Mesenchymal stem cell (in vitro differentiated cells and primary cell): ENCODE results near the gene ZFP2. TPM values are rescaled to one million over a fixed set of nuclear protein-coding genes. Genes with fewer than 3 reads are reported as not detected.

ENCODE experiments used
- DNase-seq: peaks from one replicate; pipeline ENCODE4 v3.0.0-alpha.2; 2013
- H2AFZ ChIP-seq: one replicate; pipeline ENCODE4 v1.6.1; 2013; ENCODE audit warnings: low read depth, mild to moderate bottlenecking, control low read depth, inconsistent platforms, low read length, moderate library complexity
- H2AK5ac ChIP-seq: 2 replicates; pipeline ENCODE4 v1.6.1; 2013; ENCODE audit warnings: low read length, moderate library complexity, mild to moderate bottlenecking, inconsistent platforms; ENCODE audit not compliant: severe bottlenecking
- H2BK120ac ChIP-seq: one replicate; pipeline ENCODE4 v1.6.1; 2013; ENCODE audit warnings: low read depth, mild to moderate bottlenecking, inconsistent platforms, low read length, moderate library complexity
- H2BK12ac ChIP-seq, 2 experiments: one replicate each; pipeline ENCODE4 v1.6.1; 2013; ENCODE audit warnings: inconsistent platforms in 2 of 2, low read length in 2 of 2, mild to moderate bottlenecking in 2 of 2, moderate library complexity in 2 of 2, control low read depth in 1 of 2
- H2BK15ac ChIP-seq: one replicate; pipeline ENCODE4 v1.6.1; 2013; ENCODE audit warnings: mild to moderate bottlenecking, low read depth, inconsistent platforms; ENCODE audit not compliant: poor library complexity, severe bottlenecking
- H2BK5ac ChIP-seq: 2 replicates; pipeline ENCODE4 v1.6.1; 2013; ENCODE audit warnings: low read depth, mild to moderate bottlenecking, low read length, control low read depth, inconsistent platforms; ENCODE audit not compliant: poor library complexity, severe bottlenecking
- H3K14ac ChIP-seq, 2 experiments: one replicate each; pipeline ENCODE4 v1.6.1; 2013; ENCODE audit warnings: inconsistent platforms in 2 of 2, low read length in 2 of 2, control low read depth in 1 of 2, mild to moderate bottlenecking in 1 of 2, moderate library complexity in 1 of 2
- H3K18ac ChIP-seq, 2 experiments: one replicate each; pipeline ENCODE4 v1.6.1; 2013; ENCODE audit warnings: inconsistent platforms in 2 of 2, low read length in 2 of 2, control low read depth in 1 of 2, low read depth in 1 of 2, mild to moderate bottlenecking in 1 of 2
- H3K23ac ChIP-seq, 2 experiments: one replicate each; pipeline ENCODE4 v1.6.1; 2013; ENCODE audit warnings: inconsistent platforms in 2 of 2, low read length in 2 of 2, mild to moderate bottlenecking in 2 of 2, moderate library complexity in 2 of 2, control low read depth in 1 of 2
- H3K27ac ChIP-seq: 2 replicates; pipeline ENCODE4 v1.5.1; 2013; ENCODE audit warnings: mild to moderate bottlenecking, moderate library complexity, low read length, control low read depth, inconsistent platforms; ENCODE audit not compliant: poor library complexity, severe bottlenecking
- H3K27me3 ChIP-seq, 2 experiments: 2 replicates each; pipeline versions ENCODE4 v1.6.1 to v1.7.0; 2013; ENCODE audit warnings: low read length in 2 of 2, mild to moderate bottlenecking in 2 of 2, moderate library complexity in 2 of 2, control low read depth in 1 of 2, inconsistent platforms in 1 of 2; ENCODE audit not compliant: control insufficient read depth in 1 of 2, insufficient read depth in 1 of 2
- H3K36me3 ChIP-seq, 2 experiments: 2 replicates each; pipeline versions ENCODE4 v1.6.1 to v1.7.0; 2013; ENCODE audit warnings: low read length in 2 of 2, control low read depth in 1 of 2, inconsistent platforms in 1 of 2, low read depth in 1 of 2, mild to moderate bottlenecking in 1 of 2; ENCODE audit not compliant: insufficient read depth in 2 of 2, control insufficient read depth in 1 of 2
- H3K4ac ChIP-seq, 2 experiments: one replicate each; pipeline ENCODE4 v1.6.1; 2013; ENCODE audit warnings: inconsistent platforms in 2 of 2, low read length in 2 of 2, mild to moderate bottlenecking in 2 of 2, moderate library complexity in 2 of 2, control low read depth in 1 of 2, low read depth in 1 of 2
- H3K4me1 ChIP-seq: 2 replicates; pipeline ENCODE4 v1.6.1; 2013; ENCODE audit warnings: low read depth, low read length, control low read depth; ENCODE audit not compliant: control insufficient read depth, insufficient read depth
- H3K4me2 ChIP-seq: 2 replicates; pipeline ENCODE4 v1.6.1; 2013; ENCODE audit warnings: low read length, mild to moderate bottlenecking, inconsistent platforms; ENCODE audit not compliant: poor library complexity, severe bottlenecking
- H3K4me3 ChIP-seq, 2 experiments: 2 replicates each; pipeline versions ENCODE4 v1.5.1 to v1.7.0; 2013; ENCODE audit warnings: low read length in 2 of 2, mild to moderate bottlenecking in 2 of 2, control low read depth in 1 of 2, low read depth in 1 of 2; ENCODE audit not compliant: insufficient read depth in 1 of 2
- H3K79me1 ChIP-seq: replicated peaks from 2 replicates; pipeline ENCODE4 v1.6.1; 2013; ENCODE audit warnings: mild to moderate bottlenecking, control low read depth, low read length, inconsistent platforms; ENCODE audit not compliant: poor library complexity, severe bottlenecking
- H3K9ac ChIP-seq: 2 replicates; pipeline ENCODE4 v1.7.0; 2013; ENCODE audit warnings: mild to moderate bottlenecking, low read length, moderate library complexity
- H3K9me3 ChIP-seq: 2 replicates; pipeline ENCODE4 v1.7.0; 2013; ENCODE audit warnings: mild to moderate bottlenecking, low read length; ENCODE audit not compliant: control insufficient read depth
- H4K8ac ChIP-seq: one replicate; pipeline ENCODE4 v1.6.1; 2013; ENCODE audit warnings: inconsistent platforms, mild to moderate bottlenecking, low read length, moderate library complexity
- H4K91ac ChIP-seq: one replicate; pipeline ENCODE4 v1.6.1; 2013; ENCODE audit warnings: mild to moderate bottlenecking, low read length, inconsistent platforms
- WGBS: methylation state at CpG from one replicate; pipeline ENCODE4 v1.1.7; 2013; ENCODE audit warnings: mixed read lengths; 5-methylcytosine and 5-hydroxymethylcytosine counted together
- polyA plus RNA-seq, 2 experiments: library from polyadenylated mRNA; stranded (reverse); fragments of 200-250 nt; gene quantifications; one replicate each; pipeline ENCODE4 v1.2.3, GENCODE V29; 2013

Gene ZFP2
- polyA plus RNA-seq (2013, experiment 1 of 2), result 0.17 TPM
- 0.19 TPM for polyA plus RNA-seq (2013, experiment 2 of 2)

GRCh38 chr5:178895615-178896571 lies at the start of gene ZFP2:
Gene ZFP2 (plus strand): TSS chr5:178895913. CDS start chr5:178931314, 35,401 bp downstream.
- Histone ChIP-seq H2BK120ac (peak within 1 kb of the TSS; percentile 58), H2AK5ac (no peak within 1 kb of the TSS), H3K27me3 (no peaks in the 10 kb centered on the region), H3K4me1 (peaks cover 2% of the 10 kb centered on the region), H3K4me3 (peak within 1 kb of the TSS; percentile 73 to 80), H3K27ac (no peak within 1 kb of the TSS), H4K8ac (peak within 1 kb of the TSS; percentile 86), H3K9me3 (peaks cover 18% of the 10 kb centered on the region), H3K9ac (peak within 1 kb of the TSS; percentile 81), H3K4ac (peak within 1 kb of the TSS in 1 of 2 experiments; percentile 60), H3K14ac (peak within 1 kb of the TSS in 1 of 2 experiments; percentile 83), H3K4me2 (peak within 1 kb of the TSS; percentile 97), H3K18ac (peak within 1 kb of the TSS; percentile 31 to 88), H4K91ac (no peak within 1 kb of the TSS), H3K23ac (peak within 1 kb of the TSS in 1 of 2 experiments; percentile 14), H2BK12ac (no peak within 1 kb of the TSS), H2BK15ac (peak within 1 kb of the TSS; percentile 58), H3K36me3 (no peaks in the 10 kb centered on the region), H2BK5ac (no peak within 1 kb of the TSS), H2AFZ (peak within 1 kb of the TSS; percentile 59), H3K79me1 (peaks cover 3% of the 10 kb centered on the region)
- peak; percentile 57 for DNase-seq
- WGBS, result 2% methylated on average over 65 of the region's 79 CpGs

- H2BK15ac ChIP-seq, result no peak overlapping the region
- DNase-seq, result no peak
- no peak overlapping the region for H4K91ac ChIP-seq
- no peaks in the 10 kb centered on the region for H3K79me1 ChIP-seq
- no peak overlapping the region for H2AK5ac ChIP-seq
- no peak overlapping the region for H3K4me3 ChIP-seq
- H3K9me3 ChIP-seq, result peaks cover 11% of the 10 kb centered on the region
- no peak overlapping the region for H3K4ac ChIP-seq
- H3K27ac ChIP-seq, result no peak overlapping the region
- no peak overlapping the region for H3K23ac ChIP-seq
- no peak overlapping the region for H2BK5ac ChIP-seq
- H3K4me2 ChIP-seq, result no peak overlapping the region
- H3K36me3 ChIP-seq, result no peaks in the 10 kb centered on the region
- H3K27me3 ChIP-seq, result no peaks in the 10 kb centered on the region
- H2BK12ac ChIP-seq, result no peak overlapping the region
- no peak overlapping the region for H3K14ac ChIP-seq
- no peak overlapping the region for H2BK120ac ChIP-seq
- H3K9ac ChIP-seq, result no peak overlapping the region
- no peak overlapping the region for H4K8ac ChIP-seq
- 93% methylated on average over 5 of the region's 5 CpGs for WGBS
- no peaks in the 10 kb centered on the region for H3K4me1 ChIP-seq
- H2AFZ ChIP-seq, result no peak overlapping the region
- H3K18ac ChIP-seq, result no peak overlapping the region
These were observed 46.4 kb upstream of the ZFP2 start for GRCh38 chr5:178849316-178849715.

- Histone ChIP-seq H3K4me1 (no peaks in the 10 kb centered on the region), H2BK12ac (no peak overlapping the region), H3K9ac (no peak overlapping the region), H3K4me2 (no peak overlapping the region), H3K4me3 (no peak overlapping the region), H2BK15ac (no peak overlapping the region), H4K8ac (no peak overlapping the region), H3K79me1 (no peaks in the 10 kb centered on the region), H3K23ac (no peak overlapping the region), H2BK120ac (no peak overlapping the region), H2AFZ (no peak overlapping the region), H3K18ac (no peak overlapping the region), H3K14ac (no peak overlapping the region), H2BK5ac (no peak overlapping the region), H3K27me3 (no peaks in the 10 kb centered on the region), H2AK5ac (no peak overlapping the region), H3K9me3 (peaks cover 11% of the 10 kb centered on the region), H3K36me3 (no peaks in the 10 kb centered on the region), H3K27ac (no peak overlapping the region), H4K91ac (no peak overlapping the region), H3K4ac (no peak overlapping the region)
- DNase-seq, result no peak
- 67% methylated on average over 2 of the region's 3 CpGs for WGBS
These were observed 43.8 kb upstream of the ZFP2 start for GRCh38 chr5:178851951-178852350.

- WGBS, result 62% methylated on average over 4 of the region's 5 CpGs
- Histone ChIP-seq H4K91ac (no peak overlapping the region), H2AK5ac (no peak overlapping the region), H3K9ac (no peak overlapping the region), H3K14ac (no peak overlapping the region), H3K4me1 (no peaks in the 10 kb centered on the region), H3K36me3 (no peaks in the 10 kb centered on the region), H4K8ac (no peak overlapping the region), H3K23ac (no peak overlapping the region), H3K4me3 (no peak overlapping the region), H3K27me3 (no peaks in the 10 kb centered on the region), H3K79me1 (no peaks in the 10 kb centered on the region), H3K27ac (no peak overlapping the region), H2BK12ac (no peak overlapping the region), H2AFZ (no peak overlapping the region), H3K9me3 (peaks cover 3% of the 10 kb centered on the region), H2BK120ac (no peak overlapping the region), H2BK5ac (no peak overlapping the region), H3K4ac (no peak overlapping the region), H2BK15ac (no peak overlapping the region), H3K4me2 (no peak overlapping the region), H3K18ac (no peak overlapping the region)
- no peak for DNase-seq
These were observed 41.4 kb upstream of the ZFP2 start for GRCh38 chr5:178854284-178854683.
